Astrocyte (in vitro differentiated cells and primary cell): Measurements from ENCODE around the gene MUS81. TPM values are rescaled to one million over a fixed set of nuclear protein-coding genes. Genes with fewer than 3 reads are reported as not detected.

Experiments used
- DNase-seq: peaks from one replicate; pipeline ENCODE4 v3.0.0-alpha.2; 2010; ENCODE audit warnings: low read depth
- FAIRE-seq: peaks from 2 replicates; lab custom pipeline; 2011; peaks lifted over from hg19 to GRCh38; lab: Jason Lieb, UNC
- H2AFZ ChIP-seq: 2 replicates; pipeline ENCODE4 v1.6.0; 2012; ENCODE audit warnings: low read depth, low read length, inconsistent platforms
- H3K27ac ChIP-seq: 2 replicates; pipeline ENCODE4 v1.5.1; 2011; ENCODE audit warnings: low read depth, low read length, inconsistent platforms
- H3K27me3 ChIP-seq: 2 replicates; pipeline ENCODE4 v1.6.0; 2011; ENCODE audit warnings: low read length, inconsistent platforms; ENCODE audit not compliant: insufficient read depth
- H3K36me3 ChIP-seq: 2 replicates; pipeline ENCODE4 v1.5.1; 2011; ENCODE audit warnings: low read length, inconsistent platforms; ENCODE audit not compliant: insufficient read depth
- H3K4me1 ChIP-seq: 2 replicates; pipeline ENCODE4 v1.5.1; 2011; ENCODE audit warnings: low read length, inconsistent platforms; ENCODE audit not compliant: insufficient read depth
- H3K4me2 ChIP-seq: 2 replicates; pipeline ENCODE4 v1.6.0; 2012; ENCODE audit warnings: low read length, inconsistent platforms
- H3K4me3 ChIP-seq: 2 replicates; pipeline ENCODE4 v1.5.1; 2011; ENCODE audit warnings: low read depth, mild to moderate bottlenecking, low read length, inconsistent platforms; ENCODE audit not compliant: insufficient read depth
- H3K79me2 ChIP-seq: 2 replicates; pipeline ENCODE4 v1.6.0; 2012; ENCODE audit warnings: mild to moderate bottlenecking, low read length, inconsistent platforms; ENCODE audit not compliant: insufficient read depth
- H3K9ac ChIP-seq: 2 replicates; pipeline ENCODE4 v1.6.0; 2012; ENCODE audit warnings: mild to moderate bottlenecking, low read length, inconsistent platforms
- H3K9me3 ChIP-seq: 2 replicates; pipeline ENCODE4 v1.5.1; 2012; ENCODE audit warnings: low read depth, mild to moderate bottlenecking, low read length, inconsistent platforms; ENCODE audit not compliant: insufficient read depth
- H4K20me1 ChIP-seq: 2 replicates; pipeline ENCODE4 v1.6.0; 2012; ENCODE audit warnings: low read length, inconsistent platforms; ENCODE audit not compliant: insufficient read depth
- H3K27ac Mint-ChIP-seq: one replicate; pipeline ENCODE4 v1.8.0; 2021; ENCODE audit warnings: mild to moderate bottlenecking, mixed read lengths; ENCODE audit not compliant: unreplicated experiment
- H3K27me3 Mint-ChIP-seq: one replicate; pipeline ENCODE4 v1.8.0; 2021; ENCODE audit warnings: low read depth, mixed read lengths; ENCODE audit not compliant: unreplicated experiment
- H3K36me3 Mint-ChIP-seq: one replicate; pipeline ENCODE4 v1.8.0; 2021; ENCODE audit warnings: low read depth, mixed read lengths; ENCODE audit not compliant: unreplicated experiment
- H3K4me1 Mint-ChIP-seq: one replicate; pipeline ENCODE4 v1.8.0; 2021; ENCODE audit warnings: low read depth, mixed read lengths; ENCODE audit not compliant: unreplicated experiment
- H3K4me3 Mint-ChIP-seq: one replicate; pipeline ENCODE4 v1.8.0; 2021; ENCODE audit warnings: mild to moderate bottlenecking, moderate library complexity, mixed read lengths; ENCODE audit not compliant: unreplicated experiment
- H3K9me3 Mint-ChIP-seq: one replicate; pipeline ENCODE4 v1.8.0; 2021; ENCODE audit warnings: mild to moderate bottlenecking, mixed read lengths; ENCODE audit not compliant: unreplicated experiment
- EZH2 ChIP-seq: IDR thresholded peaks from 2 replicates; pipeline ENCODE4 v1.6.1; 2012; ENCODE audit warnings: mild to moderate bottlenecking, low read length, inconsistent platforms; ENCODE audit not compliant: insufficient read depth
- total RNA-seq: library from RNA; stranded (reverse); gene quantifications from 2 replicates; pipeline ENCODE4 v1.2.1, GENCODE V29; 2021
- TF ChIP-seq, protein P1 (sequence below): IDR thresholded peaks from 2 replicates; pipeline ENCODE4 v1.5.1; 2011; ENCODE audit warnings: low read depth, mild to moderate bottlenecking, inconsistent platforms, low read length, moderate library complexity; ENCODE audit not compliant: insufficient read depth

The MUS81 gene
- total RNA-seq, 1 donor from 2014 or later, result 59.9 TPM

DNA sequence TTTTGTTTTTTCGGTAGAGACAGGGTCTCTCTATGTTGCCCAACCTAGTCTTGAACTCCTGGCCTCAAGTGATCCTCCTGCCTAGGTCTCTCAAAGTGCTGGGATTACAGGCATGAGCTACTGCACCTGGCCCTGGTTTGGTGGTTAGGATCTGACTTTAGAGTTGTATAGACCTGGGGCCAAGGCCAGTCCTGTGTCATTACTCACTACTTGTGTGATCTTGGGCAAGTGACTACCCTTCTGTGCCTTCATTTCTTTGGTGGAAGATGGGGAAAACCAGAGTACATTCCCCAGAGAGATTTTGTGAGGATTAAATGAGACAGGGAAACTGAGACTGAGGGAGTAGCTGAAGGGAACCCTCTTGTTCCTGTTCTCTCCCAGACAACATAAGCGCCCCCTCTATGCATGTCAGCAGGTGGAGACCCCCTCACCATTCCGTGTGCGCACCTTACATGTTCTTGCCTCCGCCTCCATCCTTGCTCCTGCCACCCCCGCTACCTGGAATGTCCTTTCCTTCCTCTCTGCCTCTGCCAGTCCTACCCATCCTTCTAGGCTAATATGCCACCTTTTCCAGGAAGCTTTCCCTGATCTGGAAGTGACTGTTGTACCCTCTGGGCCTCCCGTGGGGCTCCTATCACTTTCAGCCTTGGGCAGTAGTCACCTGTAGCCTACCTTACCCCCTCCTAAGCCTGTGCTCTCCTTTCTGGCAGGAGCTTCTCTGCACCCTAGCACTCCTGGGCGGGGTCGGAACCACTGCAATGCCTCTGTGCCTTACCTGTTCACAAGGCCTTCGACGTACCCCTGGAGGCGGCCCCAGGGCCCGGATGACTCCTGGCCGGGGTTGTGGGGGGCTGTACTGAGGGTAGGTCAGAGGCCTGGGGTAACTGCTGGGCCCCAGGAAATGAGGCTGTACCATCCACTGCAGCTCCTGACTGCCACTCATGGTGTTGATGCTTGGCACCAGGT is 36.1 kb downstream of the MUS81 start:
- H2AFZ ChIP-seq, result no peak overlapping the region
- peak overlapping the region; percentile 95 for H3K4me3 Mint-ChIP-seq

DNA sequence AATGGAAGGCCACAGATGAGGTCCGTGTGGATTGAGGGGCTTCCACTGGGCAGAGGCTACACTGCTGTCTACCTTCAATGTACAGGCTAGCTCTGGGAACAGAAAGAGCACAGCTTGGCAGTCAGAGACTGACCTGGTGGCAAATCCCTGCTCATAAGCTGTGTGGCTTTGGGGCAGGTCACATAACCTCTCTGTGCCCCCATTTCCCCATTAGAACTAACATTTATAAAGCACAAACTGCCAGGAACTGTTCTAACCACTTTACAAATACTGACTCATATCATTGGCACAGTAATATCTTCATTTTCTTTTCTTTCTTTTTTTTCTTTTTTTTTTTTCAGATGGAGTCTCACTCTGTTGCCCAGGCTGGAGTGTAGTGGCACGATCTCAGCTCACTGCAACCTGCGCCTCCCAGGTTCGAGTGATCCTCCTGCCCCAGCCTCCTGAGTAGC is 36.8 kb downstream of the MUS81 start:
- Histone ChIP-seq H3K9ac (peak overlapping the region; percentile 99), H3K36me3 (peaks cover 26% of the 10 kb centered on the region), H3K4me1 (peaks cover 55% of the 10 kb centered on the region), H3K4me3 (peak overlapping the region; percentile 48), H2AFZ (no peak overlapping the region), H3K9me3 (no peaks in the 10 kb centered on the region), H4K20me1 (peaks cover 71% of the 10 kb centered on the region), H3K79me2 (peaks cover 89% of the 10 kb centered on the region), H3K4me2 (peak overlapping the region; percentile 89), H3K27ac (peak overlapping the region; percentile 36), H3K27me3 (no peaks in the 10 kb centered on the region)
- peak overlapping the region; percentile 95 for H3K4me3 Mint-ChIP-seq
- no peaks in the 10 kb centered on the region for H3K27me3 Mint-ChIP-seq
- H3K36me3 Mint-ChIP-seq, result peaks cover 14% of the 10 kb centered on the region
- FAIRE-seq (no peak), DNase-seq (no peak)
- H3K27ac Mint-ChIP-seq, result peak overlapping the region; percentile 77
- H3K4me1 Mint-ChIP-seq, result peaks cover 27% of the 10 kb centered on the region
- TF ChIP-seq, protein P1, sequence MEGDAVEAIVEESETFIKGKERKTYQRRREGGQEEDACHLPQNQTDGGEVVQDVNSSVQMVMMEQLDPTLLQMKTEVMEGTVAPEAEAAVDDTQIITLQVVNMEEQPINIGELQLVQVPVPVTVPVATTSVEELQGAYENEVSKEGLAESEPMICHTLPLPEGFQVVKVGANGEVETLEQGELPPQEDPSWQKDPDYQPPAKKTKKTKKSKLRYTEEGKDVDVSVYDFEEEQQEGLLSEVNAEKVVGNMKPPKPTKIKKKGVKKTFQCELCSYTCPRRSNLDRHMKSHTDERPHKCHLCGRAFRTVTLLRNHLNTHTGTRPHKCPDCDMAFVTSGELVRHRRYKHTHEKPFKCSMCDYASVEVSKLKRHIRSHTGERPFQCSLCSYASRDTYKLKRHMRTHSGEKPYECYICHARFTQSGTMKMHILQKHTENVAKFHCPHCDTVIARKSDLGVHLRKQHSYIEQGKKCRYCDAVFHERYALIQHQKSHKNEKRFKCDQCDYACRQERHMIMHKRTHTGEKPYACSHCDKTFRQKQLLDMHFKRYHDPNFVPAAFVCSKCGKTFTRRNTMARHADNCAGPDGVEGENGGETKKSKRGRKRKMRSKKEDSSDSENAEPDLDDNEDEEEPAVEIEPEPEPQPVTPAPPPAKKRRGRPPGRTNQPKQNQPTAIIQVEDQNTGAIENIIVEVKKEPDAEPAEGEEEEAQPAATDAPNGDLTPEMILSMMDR, result no peak
- no peak for TF ChIP-seq EZH2
- no peaks in the 10 kb centered on the region for H3K9me3 Mint-ChIP-seq

More for the DNA sequence above, 36.1 kb downstream of the MUS81 start:
- peak overlapping the region; percentile 48 for H3K4me3 ChIP-seq
- H3K4me1 ChIP-seq, result peaks cover 57% of the 10 kb centered on the region
- H3K27ac ChIP-seq, result peak overlapping the region; percentile 36
- H3K79me2 ChIP-seq, result peaks cover 91% of the 10 kb centered on the region
- FAIRE-seq (no peak), DNase-seq (no peak)
- H3K4me2 ChIP-seq, result peak overlapping the region; percentile 89
- Mint-ChIP-seq H3K27me3 (no peaks in the 10 kb centered on the region), H3K36me3 (peaks cover 14% of the 10 kb centered on the region), H3K4me1 (peaks cover 24% of the 10 kb centered on the region), H3K27ac (peak overlapping the region; percentile 43), H3K9me3 (no peaks in the 10 kb centered on the region)
- TF ChIP-seq, protein P1, result no peak
- TF ChIP-seq EZH2, result no peak
- H3K27me3 ChIP-seq, result no peaks in the 10 kb centered on the region
- peaks cover 26% of the 10 kb centered on the region for H3K36me3 ChIP-seq
- peak overlapping the region; percentile 54 for H3K9ac ChIP-seq
- H4K20me1 ChIP-seq, result peaks cover 79% of the 10 kb centered on the region
- H3K9me3 ChIP-seq, result no peaks in the 10 kb centered on the region
